HCT116 (cell line): ENCODE results near the gene CCDC106. TPM values are rescaled to one million over a fixed set of nuclear protein-coding genes. Genes with fewer than 3 reads are reported as not detected.

Experiments
- ATAC-seq: fragments of 200-7000 bp; cut with Tn5 transposase; 2 replicates; pipeline ENCODE4 v1.9.1; 2020; ENCODE audit warnings: mild to moderate bottlenecking, moderate library complexity
- BruUV-seq: library from RNA; stranded (reverse); fragments of 400-500 nt; replicated peaks from 2 replicates; lab custom pipeline; 2021; lab: Mats Ljungman, UMichigan
- CTCF ChIA-PET: fragments of 300-600 bp; sonication (Branson Sonifier 250); formaldehyde crosslinking; loops from one replicate; lab custom pipeline; 2021; ENCODE audit warnings: antibody characterized with exemption; lab: Charles Lee
- POLR2A ChIA-PET: fragments of 300-600, 350-600 bp; sonication (Branson Sonifier 250); formaldehyde crosslinking; loops from one replicate; lab custom pipeline; 2021; ENCODE audit warnings: antibody characterized with exemption; lab: Charles Lee
- RAD21 ChIA-PET, 2 experiments: fragments of 300-600 bp; sonication (Branson Sonifier 250); formaldehyde crosslinking; loops; one replicate each; lab custom pipeline; 2023; ENCODE audit warnings: low total read pairs in 2 of 2; ENCODE audit not compliant: uncharacterized antibody in 2 of 2, unreplicated experiment in 2 of 2, low non-redundant PET in 1 of 2; lab: Charles Lee
- DNase-seq: peaks from one replicate; pipeline ENCODE4 v3.0.0-alpha.2; 2010; ENCODE audit warnings: low read depth, low spot score
- H2AFZ ChIP-seq: fragments of 200-600 bp; shearing (Covaris generic), sonication (generic); 2 replicates; pipeline ENCODE4 v1.6.1; 2017; ENCODE audit warnings: low read depth, mixed run types, mixed read lengths, antibody characterized with exemption, low read length; ENCODE audit not compliant: poor library complexity, severe bottlenecking
- H3K27ac ChIP-seq: 2 replicates; pipeline ENCODE4 v1.5.1; 2012; ENCODE audit warnings: low read depth, low read length
- H3K27me3 ChIP-seq: fragments of 200-600 bp; sonication (generic); 2 replicates; pipeline ENCODE4 v1.6.1; 2016; ENCODE audit warnings: mixed run types, low read length, mixed read lengths; ENCODE audit not compliant: insufficient read depth
- H3K36me3 ChIP-seq, 2 experiments: fragments of 200-500 bp in 1 of 2; fragments of 200-600 bp in 1 of 2; sonication (Bioruptor generic) in 1 of 2; sonication (generic) in 1 of 2; 2 replicates each; pipeline versions ENCODE4 v1.5.1 to v1.6.1; 2014 to 2016; ENCODE audit warnings: low read length in 2 of 2, inconsistent platforms in 1 of 2, mixed read lengths in 1 of 2, mixed run types in 1 of 2; ENCODE audit not compliant: insufficient read depth in 2 of 2, control insufficient read depth in 1 of 2
- H3K4me1 ChIP-seq, 2 experiments: fragments of 200-600 bp in 1 of 2; sonication (generic) in 1 of 2; 2 replicates each; pipeline versions ENCODE4 v1.5.1 to v1.6.1; 2012 to 2017; ENCODE audit warnings: low read length in 2 of 2, inconsistent platforms in 1 of 2, mild to moderate bottlenecking in 1 of 2, mixed read lengths in 1 of 2, mixed run types in 1 of 2, moderate library complexity in 1 of 2; ENCODE audit not compliant: insufficient read depth in 2 of 2, control insufficient read depth in 1 of 2
- H3K4me2 ChIP-seq: fragments of 200-600 bp; sonication (generic); 2 replicates; pipeline ENCODE4 v1.6.1; 2017; ENCODE audit warnings: mixed run types, low read length, mixed read lengths
- H3K4me3 ChIP-seq, 2 experiments: fragments of 200-600 bp in 1 of 2; sonication (generic) in 1 of 2; replicated peaks in 1 of 2; 2 replicates each; pipeline ENCODE4 v1.5.1; 2011 to 2016; ENCODE audit warnings: low read length in 2 of 2, control low read depth in 1 of 2, low read depth in 1 of 2, mild to moderate bottlenecking in 1 of 2, mixed read lengths in 1 of 2, mixed run types in 1 of 2
- H3K79me2 ChIP-seq: fragments of 200-600 bp; sonication (generic); 2 replicates; pipeline ENCODE4 v1.6.1; 2017; ENCODE audit warnings: mild to moderate bottlenecking, mixed run types, low read length, moderate library complexity, mixed read lengths; ENCODE audit not compliant: insufficient read depth
- H3K9ac ChIP-seq: fragments of 200-600 bp; sonication (generic); 2 replicates; pipeline ENCODE4 v1.6.1; 2016; ENCODE audit warnings: low read length, mixed read lengths
- H3K9me2 ChIP-seq: fragments of 200-600 bp; sonication (generic), shearing (Covaris generic); 2 replicates; pipeline ENCODE4 v1.6.1; 2017; ENCODE audit warnings: mixed run types, mild to moderate bottlenecking, moderate library complexity; ENCODE audit not compliant: insufficient read depth
- H3K9me3 ChIP-seq, 2 experiments: fragments of 200-500 bp in 1 of 2; fragments of 200-600 bp in 1 of 2; sonication (Bioruptor generic) in 1 of 2; sonication (generic) in 1 of 2; 2 replicates each; pipeline ENCODE4 v1.6.1; 2014 to 2017; ENCODE audit warnings: low read length in 2 of 2, mixed read lengths in 2 of 2, inconsistent platforms in 1 of 2, low read depth in 1 of 2, mild to moderate bottlenecking in 1 of 2, mixed run types in 1 of 2, moderate library complexity in 1 of 2; ENCODE audit not compliant: control insufficient read depth in 1 of 2, insufficient read depth in 1 of 2
- H4K20me1 ChIP-seq: fragments of 200-600 bp; sonication (generic), shearing (Covaris generic); 2 replicates; pipeline ENCODE4 v1.6.1; 2017; ENCODE audit warnings: mixed run types, mild to moderate bottlenecking, moderate library complexity; ENCODE audit not compliant: insufficient read depth
- ATF3 ChIP-seq: IDR thresholded peaks from 2 replicates; pipeline ENCODE4 v1.6.1; 2012
- CBX3 ChIP-seq: IDR thresholded peaks from 2 replicates; pipeline ENCODE4 v1.6.1; 2012; ENCODE audit warnings: low read depth
- CTCF ChIP-seq, 3 experiments: fragments of 200-600 bp in 1 of 3; sonication (generic) in 1 of 3; IDR thresholded peaks in 2 of 3; conservative IDR thresholded peaks in 1 of 3; 2 replicates each; pipeline ENCODE4 v1.5.1; 2012 to 2017; ENCODE audit warnings: low read depth in 2 of 3, low read length in 2 of 3, antibody characterized with exemption in 1 of 3, borderline replicate concordance in 1 of 3, control low read depth in 1 of 3, mild to moderate bottlenecking in 1 of 3, mixed read lengths in 1 of 3, mixed run types in 1 of 3, moderate library complexity in 1 of 3; ENCODE audit not compliant: insufficient read depth in 1 of 3
- EGR1 ChIP-seq: IDR thresholded peaks from 2 replicates; pipeline ENCODE4 v1.6.1; 2012; ENCODE audit warnings: low read depth
- ELF1 ChIP-seq: IDR thresholded peaks from 2 replicates; pipeline ENCODE4 v1.6.1; 2012; ENCODE audit warnings: low read depth, borderline replicate concordance
- EZH2 ChIP-seq: fragments of 200-600 bp; sonication (generic); IDR thresholded peaks from 2 replicates; pipeline ENCODE4 v1.6.1; 2017; ENCODE audit warnings: antibody characterized with exemption, mixed run types
- EZH2phosphoT487 ChIP-seq: fragments of 200-600 bp; IDR thresholded peaks from 2 replicates; pipeline ENCODE4 v1.6.1; 2018; ENCODE audit warnings: antibody characterized with exemption, borderline replicate concordance
- FOSL1 ChIP-seq: IDR thresholded peaks from 2 replicates; pipeline ENCODE4 v1.6.1; 2012; ENCODE audit warnings: low read depth
- JUND ChIP-seq: IDR thresholded peaks from 2 replicates; pipeline ENCODE4 v1.6.1; 2012
- MAX ChIP-seq: IDR thresholded peaks from 2 replicates; pipeline ENCODE4 v1.6.1; 2012
- POLR2A ChIP-seq: IDR thresholded peaks from 2 replicates; pipeline ENCODE4 v1.7.0; 2011; ENCODE audit warnings: borderline replicate concordance; ENCODE audit not compliant: insufficient read depth, insufficient read length; ENCODE audit errors: extremely low read depth
- POLR2AphosphoS5 ChIP-seq: IDR thresholded peaks from 2 replicates; pipeline ENCODE4 v1.6.1; 2011; ENCODE audit warnings: mild to moderate bottlenecking, low read depth, low read length, moderate library complexity
- REST ChIP-seq: IDR thresholded peaks from 2 replicates; pipeline ENCODE4 v1.6.1; 2012; ENCODE audit warnings: low read depth
- SIN3A ChIP-seq: IDR thresholded peaks from 2 replicates; pipeline ENCODE4 v1.6.1; 2012; ENCODE audit warnings: low read depth
- SP1 ChIP-seq: IDR thresholded peaks from 2 replicates; pipeline ENCODE4 v1.6.1; 2012; ENCODE audit warnings: low read depth
- SRF ChIP-seq: IDR thresholded peaks from 2 replicates; pipeline ENCODE4 v1.6.1; 2012; ENCODE audit warnings: low read depth
- TCF7L2 ChIP-seq: IDR thresholded peaks from 2 replicates; pipeline ENCODE4 v1.7.0; 2011; ENCODE audit warnings: borderline replicate concordance, inconsistent platforms; ENCODE audit not compliant: insufficient read depth, insufficient read length; ENCODE audit errors: extremely low read depth
- ZFX ChIP-seq: fragments of 450-650 bp; IDR thresholded peaks from 2 replicates; pipeline ENCODE4 v1.6.1; 2017
- ZNF274 ChIP-seq: fragments of 200-500 bp; sonication (Bioruptor generic); IDR thresholded peaks from 2 replicates; pipeline ENCODE4 v1.6.1; 2014; ENCODE audit warnings: mild to moderate bottlenecking, low read depth, low read length, inconsistent platforms
- intact Hi-C: fragments of 100-400 bp; cut with micrococcal nuclease; formaldehyde crosslinking; loops from 2 replicates; pipeline ENCODE4 v1.10.0; 2022
- total RNA-seq: library from RNA; stranded (reverse); gene quantifications from one replicate; pipeline ENCODE4 v1.2.1, GENCODE V29; 2021; ENCODE audit not compliant: unreplicated experiment

CCDC106 gene
- total RNA-seq, 1 experiment from 2014 or later = 1.0 TPM

- Histone ChIP-seq H3K27ac (no peak overlapping the region), H4K20me1 (no peaks in the 10 kb centered on the region), H3K9me3 (no peaks in the 10 kb centered on the region), H3K79me2 (no peaks in the 10 kb centered on the region), H3K4me2 (no peak overlapping the region), H3K4me1 (no peaks in the 10 kb centered on the region), H2AFZ (no peak overlapping the region), H3K4me3 (no peak overlapping the region), H3K9ac (no peak overlapping the region), H3K27me3 (no peaks in the 10 kb centered on the region), H3K36me3 (peaks cover 0 to 6% of the 10 kb centered on the region in 2 experiments; a peak in 2 of 4 replicates), H3K9me2 (no peaks in the 10 kb centered on the region)
- ChIA-PET POLR2A (no interaction called here), RAD21 (no interaction called here), CTCF (interaction anchor here (1.6 kb wide), 1 partner anchor 11 kb away, joined by 5 read pairs; no protein-coding TSS in a partner anchor)
- DNase-seq = no peak
- no TSS peak for BruUV-seq
- no peak for ATAC-seq
- intact Hi-C loops = no loop called here
- TF ChIP-seq SIN3A (no peak), POLR2A (no peak), ZNF274 (no peak), ATF3 (no peak), EGR1 (no peak), REST (no peak), TCF7L2 (no peak), JUND (no peak), ELF1 (no peak), EZH2 (no peak), POLR2AphosphoS5 (no peak), FOSL1 (no peak), CBX3 (no peak), EZH2phosphoT487 (no peak), MAX (no peak), CTCF (IDR thresholded peaks at IDR 0.05 in 2 of 3, conservative IDR thresholded peaks at IDR 0.05 in 1 of 3; ENCODE audit: borderline replicate concordance in 1 of 3, insufficient read depth in 1 of 3, low read depth in 2 of 3, low read length in 2 of 3) (no peak), SRF (no peak), SP1 (no peak), ZFX (no peak)
Measured at GRCh38 chr19:55617426-55617825, 30.6 kb upstream of the CCDC106 start.
